Measurements from ENCODE around the gene MYPN.

The MYPN gene

DNA sequence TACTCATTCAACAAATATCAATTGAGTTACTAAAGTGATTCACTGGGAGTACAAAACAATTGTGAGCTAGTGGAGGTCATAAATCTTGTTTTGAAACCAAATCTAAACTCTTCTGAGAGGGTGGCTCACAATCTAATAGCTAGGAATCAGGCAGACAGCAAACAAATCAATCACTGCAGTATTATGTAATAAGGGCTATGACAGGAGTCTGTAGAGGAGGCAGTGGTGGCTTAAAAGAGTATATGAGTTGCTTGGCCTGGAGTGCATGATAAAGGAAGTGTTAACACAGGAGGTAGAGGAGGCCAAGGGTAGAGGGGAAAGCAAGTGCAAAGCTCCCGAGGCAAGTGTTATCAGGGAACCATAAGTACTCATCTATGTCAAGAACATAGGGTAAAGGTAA lies 16.5 kb downstream of the MYPN start:
- TF ChIP-seq, protein P1, sequence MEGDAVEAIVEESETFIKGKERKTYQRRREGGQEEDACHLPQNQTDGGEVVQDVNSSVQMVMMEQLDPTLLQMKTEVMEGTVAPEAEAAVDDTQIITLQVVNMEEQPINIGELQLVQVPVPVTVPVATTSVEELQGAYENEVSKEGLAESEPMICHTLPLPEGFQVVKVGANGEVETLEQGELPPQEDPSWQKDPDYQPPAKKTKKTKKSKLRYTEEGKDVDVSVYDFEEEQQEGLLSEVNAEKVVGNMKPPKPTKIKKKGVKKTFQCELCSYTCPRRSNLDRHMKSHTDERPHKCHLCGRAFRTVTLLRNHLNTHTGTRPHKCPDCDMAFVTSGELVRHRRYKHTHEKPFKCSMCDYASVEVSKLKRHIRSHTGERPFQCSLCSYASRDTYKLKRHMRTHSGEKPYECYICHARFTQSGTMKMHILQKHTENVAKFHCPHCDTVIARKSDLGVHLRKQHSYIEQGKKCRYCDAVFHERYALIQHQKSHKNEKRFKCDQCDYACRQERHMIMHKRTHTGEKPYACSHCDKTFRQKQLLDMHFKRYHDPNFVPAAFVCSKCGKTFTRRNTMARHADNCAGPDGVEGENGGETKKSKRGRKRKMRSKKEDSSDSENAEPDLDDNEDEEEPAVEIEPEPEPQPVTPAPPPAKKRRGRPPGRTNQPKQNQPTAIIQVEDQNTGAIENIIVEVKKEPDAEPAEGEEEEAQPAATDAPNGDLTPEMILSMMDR (IDR thresholded peaks at IDR 0.05; ENCODE audit: low read length): no peak
- no peak overlapping the region for H3K4me2 ChIP-seq (ENCODE audit: low read length)
- H3K4me1 ChIP-seq (ENCODE audit: insufficient read depth, low read length, severe bottlenecking): no peaks in the 10 kb centered on the region
- H3K36me3 ChIP-seq (ENCODE audit: insufficient read depth, low read length): no peaks in the 10 kb centered on the region
- no peaks in the 10 kb centered on the region for H3K9me2 ChIP-seq (ENCODE audit: low read depth, low read length)
- no peaks in the 10 kb centered on the region for H3K79me2 ChIP-seq (ENCODE audit: insufficient read depth, low read length)
- H3K4me3 ChIP-seq (ENCODE audit: low read depth, low read length, poor library complexity, severe bottlenecking): no peak overlapping the region
- H3K27me3 ChIP-seq (ENCODE audit: insufficient read depth, low read length): no peaks in the 10 kb centered on the region
- H3K9me3 ChIP-seq (ENCODE audit: low read length): no peaks in the 10 kb centered on the region
- no peak overlapping the region for H3K9ac ChIP-seq (ENCODE audit: low read length)
- no peaks in the 10 kb centered on the region for H4K20me1 ChIP-seq (ENCODE audit: insufficient read depth, low read length)
- H2AFZ ChIP-seq (ENCODE audit: low read length): no peak overlapping the region
- no peak overlapping the region for H3K27ac ChIP-seq (ENCODE audit: low read depth, low read length, poor library complexity, severe bottlenecking)
- H3F3A ChIP-seq (ENCODE audit: insufficient read depth, low read length): no peaks in the 10 kb centered on the region

DNA sequence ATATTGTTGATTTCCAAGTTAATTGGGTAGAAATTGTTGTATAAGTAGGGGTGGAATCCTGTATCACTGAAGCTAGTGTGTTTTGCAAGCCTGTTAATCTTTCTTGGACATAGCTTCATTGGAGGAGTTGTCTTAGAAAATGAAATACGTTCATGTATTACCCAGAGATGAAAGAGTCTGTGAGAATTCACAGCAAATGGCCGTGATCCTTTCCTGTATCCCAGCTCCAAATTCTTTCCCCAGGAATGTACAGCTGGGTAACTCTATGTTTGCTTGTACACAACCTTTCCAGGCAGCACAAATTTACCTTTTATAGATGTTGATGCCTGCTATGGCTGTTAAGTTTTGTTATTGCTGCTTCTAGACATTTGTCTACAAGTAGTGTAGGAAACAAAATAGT lies 18.7 kb downstream of the MYPN start:
- Histone ChIP-seq H3K36me3 (ENCODE audit: insufficient read depth, low read length) (no peaks in the 10 kb centered on the region), H4K20me1 (ENCODE audit: insufficient read depth, low read length) (no peaks in the 10 kb centered on the region), H3K4me1 (ENCODE audit: insufficient read depth, low read length, severe bottlenecking) (no peaks in the 10 kb centered on the region)

DNA sequence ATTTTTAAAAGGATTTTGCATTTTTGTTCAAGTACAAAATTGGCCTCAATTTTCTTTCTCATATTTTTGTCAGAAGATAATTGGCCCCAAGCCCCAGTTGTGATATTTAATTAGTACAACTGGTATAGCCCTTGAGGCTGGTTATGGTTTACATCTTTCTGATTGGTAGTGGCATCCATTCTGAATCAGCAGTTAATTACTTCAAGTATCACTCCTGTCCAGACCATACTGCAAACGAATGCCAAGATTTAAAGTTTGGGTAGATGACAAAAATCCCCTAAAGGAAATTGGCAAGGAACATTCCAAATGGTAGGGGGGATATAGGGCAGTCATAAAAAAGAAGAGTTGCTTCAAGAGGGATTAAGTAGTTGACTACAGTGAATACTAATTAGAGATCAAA lies 23.1 kb downstream of the MYPN start:
- Histone ChIP-seq H3K9me2 (ENCODE audit: low read depth, low read length) (no peaks in the 10 kb centered on the region), H3K27ac (ENCODE audit: low read depth, low read length, poor library complexity, severe bottlenecking) (no peak overlapping the region), H3F3A (ENCODE audit: insufficient read depth, low read length) (no peaks in the 10 kb centered on the region)

More for the DNA sequence above, 18.7 kb downstream of the MYPN start:
- H3K4me2 ChIP-seq (ENCODE audit: low read length): no peak overlapping the region
- H3K9ac ChIP-seq (ENCODE audit: low read length): no peak overlapping the region
- no peaks in the 10 kb centered on the region for H3K9me2 ChIP-seq (ENCODE audit: low read depth, low read length)
- H3K27ac ChIP-seq (ENCODE audit: low read depth, low read length, poor library complexity, severe bottlenecking): no peak overlapping the region
- no peaks in the 10 kb centered on the region for H3K9me3 ChIP-seq (ENCODE audit: low read length)
- H3K79me2 ChIP-seq (ENCODE audit: insufficient read depth, low read length): no peaks in the 10 kb centered on the region
- no peak overlapping the region for H2AFZ ChIP-seq (ENCODE audit: low read length)
- H3K27me3 ChIP-seq (ENCODE audit: insufficient read depth, low read length): no peaks in the 10 kb centered on the region
- no peak overlapping the region for H3K4me3 ChIP-seq (ENCODE audit: low read depth, low read length, poor library complexity, severe bottlenecking)
- no peak for TF ChIP-seq EZH2 (IDR thresholded peaks at IDR 0.05; ENCODE audit: borderline replicate concordance, low read length)
- TF ChIP-seq, protein P1 (IDR thresholded peaks at IDR 0.05; ENCODE audit: low read length): no peak
- no peaks in the 10 kb centered on the region for H3F3A ChIP-seq (ENCODE audit: insufficient read depth, low read length)

More for the DNA sequence above, 23.1 kb downstream of the MYPN start:
- no peaks in the 10 kb centered on the region for H3K4me1 ChIP-seq (ENCODE audit: insufficient read depth, low read length, severe bottlenecking)
- no peak for TF ChIP-seq EZH2 (IDR thresholded peaks at IDR 0.05; ENCODE audit: borderline replicate concordance, low read length)
- TF ChIP-seq, protein P1 (IDR thresholded peaks at IDR 0.05; ENCODE audit: low read length): no peak
- no peak overlapping the region for H2AFZ ChIP-seq (ENCODE audit: low read length)
- H3K4me3 ChIP-seq (ENCODE audit: low read depth, low read length, poor library complexity, severe bottlenecking): no peak overlapping the region
- H3K9me3 ChIP-seq (ENCODE audit: low read length): no peaks in the 10 kb centered on the region
- H3K9ac ChIP-seq (ENCODE audit: low read length): no peak overlapping the region
- no peaks in the 10 kb centered on the region for H3K27me3 ChIP-seq (ENCODE audit: insufficient read depth, low read length)
- no peaks in the 10 kb centered on the region for H3K36me3 ChIP-seq (ENCODE audit: insufficient read depth, low read length)
- H3K4me2 ChIP-seq (ENCODE audit: low read length): no peak overlapping the region
- no peaks in the 10 kb centered on the region for H4K20me1 ChIP-seq (ENCODE audit: insufficient read depth, low read length)
- no peaks in the 10 kb centered on the region for H3K79me2 ChIP-seq (ENCODE audit: insufficient read depth, low read length)

Measured in OCI-LY1 (cell line).